HG03521 (cell line): ENCODE data around the gene VENTX.

ENCODE experiments used
- ATAC-seq: cut with Tn5 transposase; IDR thresholded peaks from one replicate; pipeline ENCODE4 v1.9.1; 2021; ENCODE audit warnings: mild to moderate bottlenecking, moderate library complexity; ENCODE audit not compliant: unreplicated experiment

Gene VENTX

DNA sequence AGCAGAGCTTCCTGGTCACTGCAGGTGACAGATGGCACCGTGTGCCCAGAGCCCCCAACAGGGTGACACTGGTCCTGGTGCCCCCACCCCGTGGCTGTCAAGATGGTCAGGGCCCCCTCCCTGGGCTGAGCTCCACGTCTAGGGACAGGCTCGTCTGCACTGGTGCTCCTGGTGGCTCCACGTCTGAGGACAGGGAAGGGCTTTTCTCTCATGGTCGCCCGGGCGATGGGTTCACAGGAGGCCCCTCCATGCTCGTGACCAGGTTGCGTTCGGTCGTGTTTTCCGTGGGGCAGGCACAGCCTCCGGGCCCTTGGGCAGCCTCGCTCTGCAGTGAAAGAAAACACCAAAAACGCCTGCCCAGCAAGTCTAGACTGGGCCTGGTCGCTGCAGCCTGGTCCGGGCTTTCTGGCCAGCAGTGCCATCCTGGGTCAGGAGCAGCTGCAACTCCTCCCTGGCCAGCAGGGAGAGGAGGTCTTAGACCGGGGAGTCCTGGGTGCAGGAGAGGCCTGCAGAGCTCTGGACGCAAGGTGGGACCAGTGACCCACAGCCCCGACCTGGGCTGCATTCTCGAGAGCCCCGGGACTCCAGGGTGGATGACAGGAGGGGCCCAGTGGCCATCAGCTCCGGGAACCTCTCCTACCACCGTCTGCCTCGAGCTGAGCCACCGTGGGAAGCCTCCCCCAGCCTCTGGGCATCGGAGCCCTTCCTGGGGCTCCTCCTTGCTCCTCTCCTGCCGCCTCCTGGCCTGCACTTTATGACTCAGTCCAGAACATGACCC is 35.5 kb upstream of the VENTX start:
- no peak for ATAC-seq

DNA sequence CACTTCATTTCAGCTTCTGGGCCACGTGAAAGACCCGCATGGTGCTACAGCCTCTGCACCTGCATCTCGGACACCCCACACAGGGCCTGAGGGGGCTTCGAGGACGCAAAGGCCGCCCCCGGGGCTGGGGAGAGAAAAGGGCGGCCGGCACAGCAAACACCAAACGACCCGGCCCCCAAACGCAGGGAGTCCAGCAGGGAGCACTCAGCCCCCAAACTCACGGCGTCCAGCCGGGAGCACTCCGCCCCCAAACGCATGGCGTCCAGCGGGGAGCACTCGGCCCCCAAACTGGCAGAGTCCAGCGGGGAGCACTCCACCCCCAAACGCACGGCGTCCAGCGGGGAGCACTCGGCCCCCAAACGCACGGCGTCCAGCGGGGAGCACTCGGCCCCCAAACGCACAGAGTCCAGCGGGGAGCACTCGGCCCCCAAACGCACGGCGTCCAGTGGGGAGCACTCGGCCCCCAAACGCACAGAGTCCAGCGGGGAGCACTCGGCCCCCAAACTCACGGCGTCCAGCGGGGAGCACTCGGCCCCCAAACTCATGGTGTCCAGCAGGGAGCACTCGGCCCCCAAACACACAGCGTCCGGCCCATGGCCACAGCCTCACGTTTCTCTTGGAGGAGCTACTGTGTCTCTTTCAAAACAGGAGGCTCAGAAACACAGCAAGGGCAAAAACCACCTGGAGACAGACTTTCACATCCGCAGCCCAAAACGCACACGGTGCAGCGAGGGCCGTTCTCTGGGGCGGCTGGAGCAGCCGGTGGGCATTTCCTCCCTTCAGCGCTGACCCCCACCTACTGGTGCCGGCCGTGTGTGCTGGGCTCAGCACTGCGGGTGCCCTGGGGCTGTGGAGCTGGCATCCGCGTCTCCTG is 34.6 kb upstream of the VENTX start:
- ATAC-seq, result no peak

DNA sequence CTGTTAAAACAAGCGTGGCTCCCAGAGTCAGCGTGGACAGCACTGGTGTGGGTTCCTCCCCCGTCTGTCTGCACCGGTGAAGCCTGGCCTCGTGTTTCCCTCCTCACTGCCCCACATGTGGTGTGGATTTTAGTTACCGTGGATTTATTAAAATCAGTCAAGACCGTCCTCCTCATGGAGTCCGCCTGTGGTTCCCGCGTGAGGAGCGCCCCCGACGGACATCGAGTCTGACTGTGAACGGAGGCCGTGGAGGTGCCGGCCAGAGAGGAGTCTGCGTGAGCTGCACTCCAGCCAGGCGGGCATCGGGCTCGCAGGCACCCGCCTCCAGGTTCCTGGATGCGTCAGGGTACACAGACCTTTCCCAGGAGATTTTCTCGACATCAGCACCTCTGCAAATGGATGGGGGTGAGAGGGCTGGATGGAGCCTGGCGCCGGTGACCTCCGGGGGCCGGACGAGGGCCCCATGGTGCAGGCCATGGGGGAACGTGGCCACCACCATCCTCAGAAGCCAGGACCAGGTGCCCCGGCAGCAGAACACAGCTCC is 33.9 kb upstream of the VENTX start:
- no peak for ATAC-seq

DNA sequence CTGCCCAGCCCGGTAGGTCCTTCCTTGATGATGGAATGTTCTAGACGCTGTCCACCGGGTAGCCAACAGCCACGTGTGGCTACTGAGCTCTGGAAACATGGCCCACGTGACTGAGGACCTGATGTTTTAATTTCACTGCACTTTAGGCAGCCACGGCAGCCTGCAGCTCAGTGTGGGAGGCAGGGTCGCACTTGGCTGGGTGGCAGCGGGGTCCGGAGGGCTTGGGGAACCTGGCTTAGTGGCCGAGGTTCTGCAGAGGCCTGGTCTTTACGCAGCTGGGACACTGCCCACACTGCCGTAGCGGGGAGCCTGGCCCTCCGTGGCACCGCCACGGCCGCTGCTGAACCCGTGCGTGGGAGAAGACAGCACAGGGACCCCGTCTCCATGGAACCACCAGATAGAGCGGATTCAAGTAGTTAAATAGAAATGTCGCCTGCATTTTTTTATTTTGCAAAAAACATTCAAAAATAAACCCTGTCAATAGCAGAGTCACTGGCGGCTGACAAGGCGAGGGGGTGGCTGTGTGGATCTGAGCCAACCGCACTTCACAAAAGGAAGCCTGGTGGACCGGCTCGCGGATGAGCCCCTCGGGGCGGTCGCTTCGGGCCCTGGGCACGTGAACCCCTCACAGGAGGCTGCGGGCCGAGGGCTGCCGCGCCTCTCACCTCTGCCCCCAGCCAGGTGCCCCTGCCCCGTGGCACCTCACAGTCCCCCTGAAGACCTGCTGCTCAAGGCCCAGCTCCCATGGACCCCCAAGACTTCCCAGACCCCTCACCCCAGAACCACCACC is 33.2 kb upstream of the VENTX start:
- no peak for ATAC-seq

DNA sequence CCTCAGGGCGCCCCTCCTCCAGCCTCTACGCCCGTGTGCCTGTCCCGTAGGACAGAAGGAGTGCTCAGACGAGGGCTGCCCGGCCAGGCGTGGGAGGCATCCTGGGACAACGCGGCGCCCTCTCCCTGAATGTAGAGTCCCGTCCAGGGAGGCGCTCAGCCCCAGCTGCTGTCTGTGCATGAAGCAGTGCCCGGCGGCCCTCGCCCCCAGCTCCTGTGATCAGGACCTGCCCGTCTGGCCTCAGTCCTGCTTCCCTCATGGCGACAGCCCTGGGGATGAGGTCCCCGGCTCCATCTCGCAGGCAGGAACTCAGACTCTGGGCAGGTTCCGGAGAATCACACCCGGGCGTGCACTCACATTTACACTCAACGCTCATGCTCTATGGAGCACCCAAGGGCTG is 32.5 kb upstream of the VENTX start:
- ATAC-seq, result no peak

DNA sequence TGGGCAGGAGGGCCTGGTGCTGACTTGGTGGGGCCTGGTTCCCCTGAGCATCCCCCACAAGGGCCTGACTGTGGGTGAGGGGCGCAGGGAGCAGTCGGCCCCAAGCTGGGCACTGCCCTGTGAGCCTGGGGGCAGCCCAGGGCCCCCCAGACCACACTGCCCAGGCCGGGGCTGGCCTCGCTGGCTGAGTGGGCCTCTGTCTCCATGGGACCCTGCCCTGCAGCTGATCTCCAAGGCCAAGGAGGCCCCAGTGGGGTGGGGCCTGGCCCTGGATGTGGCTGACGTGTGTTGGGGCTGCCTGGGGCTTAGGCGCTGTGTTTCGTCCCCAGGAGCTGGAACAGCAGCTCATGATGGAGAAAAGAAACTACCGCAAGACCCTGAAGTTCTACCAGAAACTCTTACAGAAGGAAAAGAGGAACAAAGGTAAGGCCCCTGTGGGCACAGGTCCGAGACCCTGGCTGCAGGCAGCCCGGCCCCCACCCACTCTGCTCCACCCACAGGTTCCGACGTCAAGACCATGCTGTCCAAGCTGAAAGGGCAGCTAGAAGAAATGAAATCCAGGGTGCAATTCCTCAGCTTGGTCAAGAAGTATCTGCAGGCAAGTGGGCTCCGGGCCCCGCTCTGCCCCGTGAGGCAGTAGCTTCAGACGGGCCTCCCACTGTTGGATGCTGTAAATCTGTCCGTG is 31.2 kb upstream of the VENTX start:
- ATAC-seq, result no peak

DNA sequence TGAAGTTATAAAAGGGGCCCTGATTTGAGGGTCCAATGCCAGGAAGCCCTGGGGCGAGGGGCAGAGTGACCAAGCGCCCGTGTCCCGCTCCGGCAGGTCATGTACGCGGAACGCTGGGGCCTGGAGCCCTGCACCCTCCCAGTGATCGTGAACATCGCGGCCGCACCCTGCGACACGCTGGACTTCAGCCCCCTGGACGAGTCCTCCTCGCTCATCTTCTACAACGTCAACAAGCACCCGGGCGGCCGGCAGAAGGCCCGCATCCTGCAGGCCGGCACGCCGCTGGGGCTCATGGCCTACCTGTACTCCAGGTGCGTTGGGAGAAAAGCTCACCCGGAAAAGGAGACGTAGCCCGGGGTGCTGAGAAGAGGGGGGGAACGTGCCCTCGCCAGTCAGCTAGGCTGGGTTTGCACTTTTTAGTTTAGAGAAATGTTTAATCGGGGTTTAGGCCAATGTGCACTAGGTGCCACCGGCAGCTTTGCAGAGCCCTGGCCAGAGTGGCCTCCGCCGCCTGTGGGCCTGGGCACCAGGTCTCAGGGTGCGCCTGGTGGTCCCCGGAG is 30.5 kb upstream of the VENTX start:
- no peak for ATAC-seq

DNA sequence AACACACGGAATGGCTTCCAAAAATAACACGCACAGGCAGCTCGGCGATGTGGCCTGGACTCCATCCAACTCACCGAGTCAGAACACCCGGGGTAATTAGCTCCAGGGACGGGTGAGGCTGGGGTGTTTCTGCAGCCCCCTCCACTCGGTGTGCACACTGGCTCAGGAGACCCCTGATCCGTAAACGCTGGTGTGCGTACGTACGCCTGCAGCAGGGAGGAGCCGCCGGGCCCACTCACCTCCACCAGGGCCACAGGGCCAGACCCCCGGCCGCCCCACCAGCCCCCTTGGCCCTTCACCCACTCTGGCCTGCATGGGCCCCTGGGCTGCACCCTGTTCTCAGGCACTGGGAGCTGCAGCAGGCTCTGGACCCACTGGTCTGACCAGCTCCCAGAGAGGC is 30.0 kb upstream of the VENTX start:
- ATAC-seq, result no peak

DNA sequence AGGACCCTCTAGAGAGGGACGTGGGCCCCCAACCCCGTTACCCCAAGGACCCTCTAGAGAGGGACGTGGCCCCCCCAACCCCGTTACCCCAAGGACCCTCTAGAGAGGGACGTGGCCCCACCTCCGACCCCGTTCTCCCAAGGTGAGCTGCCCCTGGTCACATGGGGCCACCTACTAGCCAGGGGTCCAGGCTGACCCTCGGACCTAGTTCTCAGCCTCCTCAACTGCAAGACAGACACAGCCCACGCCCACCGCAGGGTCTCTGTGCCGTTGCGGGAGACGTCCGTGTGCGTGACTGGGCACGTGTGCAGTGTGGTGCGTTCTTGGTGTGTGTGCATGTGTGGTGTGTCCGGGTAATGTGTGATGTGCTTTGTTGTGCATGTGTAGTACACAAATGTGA is 29.2 kb upstream of the VENTX start:
- no peak for ATAC-seq

DNA sequence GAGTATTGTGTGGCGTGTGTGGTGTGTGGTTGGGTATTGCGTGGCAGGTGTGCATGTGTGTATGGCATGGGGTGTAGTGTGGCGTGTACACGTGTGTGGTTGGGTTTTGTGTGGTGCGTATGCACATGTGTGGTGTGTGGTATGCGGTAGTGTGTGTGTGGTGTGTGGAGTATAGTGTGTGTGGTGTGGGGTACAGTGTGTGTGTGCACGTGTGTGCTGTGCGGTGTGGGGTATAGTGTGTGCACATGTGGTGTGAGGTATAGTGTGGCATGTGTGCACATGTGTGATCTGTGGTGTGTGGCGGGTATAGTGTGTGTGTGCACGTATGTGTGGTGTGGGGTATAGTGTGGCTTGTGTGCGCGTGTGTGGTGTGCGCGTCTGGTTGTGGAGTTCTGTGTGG is 28.5 kb upstream of the VENTX start:
- no peak for ATAC-seq

DNA sequence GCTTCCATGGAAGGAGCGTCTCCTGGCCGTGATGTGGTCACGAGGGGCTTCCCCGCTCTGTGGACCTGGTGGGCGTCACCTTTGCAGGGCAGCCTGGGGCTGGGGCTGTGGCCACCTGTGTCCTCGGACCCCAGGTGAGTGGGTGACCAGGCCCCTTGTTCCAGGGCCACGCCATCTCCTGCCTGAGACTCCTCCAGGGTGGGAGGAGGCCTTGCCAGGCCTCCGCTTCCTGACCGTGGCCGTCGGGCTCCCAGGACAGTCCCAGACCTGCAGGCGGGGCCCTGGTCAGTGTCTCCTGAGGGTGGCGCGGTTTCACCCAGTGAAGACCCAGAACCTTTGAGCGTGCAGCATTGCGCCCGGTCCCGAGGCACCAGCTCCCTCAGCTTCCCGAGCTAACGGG is 28.0 kb upstream of the VENTX start:
- no peak for ATAC-seq

DNA sequence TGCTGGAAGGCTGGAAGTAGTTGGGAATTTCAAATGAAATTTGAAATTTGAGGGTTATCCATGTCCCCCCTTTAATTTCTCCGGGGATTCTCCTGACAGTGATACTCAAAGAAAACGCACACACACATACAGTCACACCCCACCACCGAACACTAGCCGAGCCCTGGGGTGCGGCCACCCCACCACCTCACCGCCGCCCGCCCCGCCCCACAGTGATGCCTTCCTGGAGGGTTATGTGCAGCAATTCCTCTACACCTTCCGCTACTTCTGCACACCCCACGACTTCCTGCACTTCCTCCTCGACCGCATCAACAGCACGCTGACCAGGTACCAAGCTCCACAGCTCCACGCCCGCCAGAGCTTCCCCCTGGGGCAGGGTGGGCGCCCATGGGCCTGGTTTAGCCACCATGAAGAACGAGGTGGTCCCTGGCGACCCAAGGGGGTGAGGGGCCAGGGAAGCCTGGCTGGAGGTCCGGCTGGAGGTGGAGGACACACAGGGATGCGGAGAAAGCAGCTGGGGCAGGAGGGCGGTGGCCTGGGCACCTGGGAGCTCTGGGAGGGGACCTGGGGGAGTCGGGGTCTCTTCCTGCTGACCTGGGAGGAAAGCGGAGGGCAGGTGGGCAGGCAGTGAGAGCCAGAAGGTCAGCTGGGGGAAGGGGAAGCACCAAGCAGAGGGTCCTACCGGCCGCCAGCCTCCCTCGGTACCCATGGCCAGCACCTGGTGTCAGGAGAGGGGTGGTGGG is 27.1 kb upstream of the VENTX start:
- no peak for ATAC-seq

DNA sequence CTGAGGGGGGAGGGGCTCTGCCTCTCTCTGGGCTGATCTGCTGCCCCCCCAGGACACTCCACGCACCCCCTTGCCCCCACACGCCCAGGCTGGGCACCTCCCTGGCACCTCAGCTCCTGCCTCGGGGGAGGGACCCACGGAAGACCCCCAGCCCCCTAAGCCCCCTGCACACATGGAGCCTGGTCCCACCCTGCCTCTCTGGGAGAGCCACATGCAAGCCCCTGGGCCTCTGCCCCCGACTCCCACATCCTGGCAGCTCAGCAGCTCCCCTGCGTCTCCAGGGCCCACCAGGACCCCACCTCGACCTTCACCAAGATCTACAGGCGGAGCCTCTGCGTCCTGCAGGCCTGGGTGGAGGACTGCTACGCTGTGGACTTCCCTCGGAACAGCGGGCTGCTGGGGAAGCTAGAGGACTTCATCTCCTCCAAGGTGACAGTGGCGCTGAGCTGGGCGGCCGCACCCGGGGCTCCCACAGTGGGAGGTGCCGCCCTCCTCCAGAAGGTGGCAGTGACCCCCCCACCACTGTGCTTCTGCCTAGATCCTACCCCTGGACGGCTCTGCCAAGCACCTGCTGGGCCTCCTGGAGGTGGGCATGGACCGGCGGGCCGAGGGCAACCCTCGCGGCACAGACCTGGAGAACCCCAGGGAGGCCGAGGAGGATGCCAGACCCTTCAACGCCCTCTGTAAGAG is 26.4 kb upstream of the VENTX start:
- ATAC-seq, result no peak

DNA sequence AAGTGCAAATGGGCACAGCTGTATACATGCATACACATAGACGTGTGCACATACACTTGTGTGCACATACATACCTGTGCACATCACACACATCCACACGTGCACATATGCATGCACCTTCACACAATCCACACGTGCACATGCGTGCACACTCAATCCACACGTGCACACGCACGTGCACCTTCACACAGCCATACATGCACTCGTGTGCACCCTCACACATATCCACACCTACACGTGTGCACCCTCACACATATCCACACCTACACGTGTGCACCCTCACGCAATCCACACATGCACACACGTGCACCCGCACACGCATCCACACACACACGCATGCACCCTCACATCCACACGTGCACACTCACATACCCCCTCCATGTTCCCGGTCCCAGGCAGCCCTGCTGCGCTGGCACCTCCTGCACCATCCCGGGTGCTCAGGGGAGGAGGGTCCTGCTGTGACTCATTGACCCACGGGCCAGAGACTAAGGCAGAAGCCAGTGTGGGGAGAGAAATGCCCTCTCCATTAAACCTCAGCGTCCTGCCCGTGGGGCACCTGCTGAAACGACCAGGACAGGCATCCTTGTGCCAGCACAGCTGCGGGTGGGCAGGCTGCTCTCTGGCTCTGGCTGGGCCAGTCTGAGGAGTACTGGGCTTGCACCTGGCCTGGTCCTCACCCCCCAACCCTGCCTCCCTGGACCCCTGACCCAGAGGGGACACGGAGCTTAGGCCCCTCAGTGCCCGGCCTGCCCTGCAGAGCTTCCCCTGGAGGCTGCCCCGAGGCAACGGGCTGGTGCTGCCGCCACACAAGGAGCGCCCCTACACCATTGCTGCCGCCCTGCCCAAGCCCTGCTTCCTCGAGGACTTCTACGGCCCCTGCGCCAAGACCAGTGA is 25.4 kb upstream of the VENTX start:
- no peak for ATAC-seq

DNA sequence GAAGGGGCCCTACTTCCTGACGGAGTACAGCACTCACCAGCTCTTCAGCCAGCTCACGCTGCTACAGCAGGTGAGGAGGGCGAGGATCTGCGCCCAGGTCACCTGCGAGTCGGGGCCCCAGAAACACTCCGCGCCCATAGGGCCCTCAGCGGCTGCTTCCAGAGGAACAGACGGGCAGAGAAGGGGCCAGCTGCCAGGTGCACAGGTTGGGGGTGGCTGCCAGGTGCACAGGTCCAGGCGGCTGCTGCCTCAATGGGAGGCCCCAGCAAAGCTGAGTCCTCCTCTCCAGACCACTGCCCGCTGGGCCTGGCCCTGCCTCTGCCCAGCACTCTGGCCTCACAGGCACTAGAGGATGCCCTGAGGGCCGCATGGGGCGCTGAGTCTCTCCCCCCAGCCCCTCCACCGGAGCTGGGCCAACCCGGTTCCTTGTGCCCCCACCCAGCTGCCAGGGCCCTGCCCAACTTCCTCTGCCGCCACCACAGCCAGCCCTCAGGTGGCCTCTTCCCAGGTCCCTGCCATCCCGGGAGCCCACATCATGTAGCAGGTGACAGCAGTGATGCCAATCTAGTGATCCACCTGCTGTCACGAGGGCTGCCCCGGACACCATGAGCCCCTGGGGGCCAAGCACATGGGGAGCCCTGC is 24.7 kb upstream of the VENTX start:
- ATAC-seq, result no peak

DNA sequence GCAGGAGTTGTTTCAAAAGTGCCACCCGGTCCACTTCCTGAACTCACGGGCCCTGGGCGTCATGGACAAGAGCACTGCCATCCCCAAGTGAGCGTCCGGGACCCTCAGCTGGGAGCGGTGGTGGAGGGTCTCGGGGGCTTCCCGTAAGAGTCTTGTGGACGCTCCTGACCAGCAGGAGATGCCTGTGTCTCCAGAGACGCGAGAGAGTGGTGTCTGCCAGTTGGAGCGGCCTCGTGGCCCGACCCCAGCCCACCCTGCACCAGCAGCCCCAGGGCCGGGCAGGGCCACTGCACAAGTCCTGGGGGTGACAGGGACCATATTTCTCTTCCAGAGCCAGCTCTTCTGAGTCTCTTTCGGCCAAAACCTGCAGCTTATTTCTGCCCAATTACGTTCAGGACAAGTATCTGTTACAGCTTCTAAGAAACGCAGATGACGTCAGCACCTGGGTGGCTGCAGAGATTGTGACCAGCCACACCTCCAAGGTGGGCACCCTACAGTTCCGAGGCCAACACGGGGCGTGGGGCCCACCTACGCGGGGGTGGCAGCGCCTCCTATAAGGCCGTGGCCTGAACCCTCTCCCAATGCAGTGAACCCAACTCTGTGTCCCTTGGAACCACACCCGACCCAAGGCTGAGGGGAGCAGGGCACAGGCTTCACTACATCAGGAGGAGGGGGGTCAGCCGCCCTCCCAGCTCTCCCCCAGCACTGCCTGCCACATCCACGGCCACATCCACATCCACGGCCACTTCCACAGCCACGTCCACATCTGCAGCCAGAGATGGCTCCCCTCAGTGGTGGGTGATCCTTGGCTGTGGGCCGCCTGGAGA is 23.8 kb upstream of the VENTX start:
- no peak for ATAC-seq
